ENCODE measurements around the gene TMEM119.

GRCh38 chr12:108643941-108644810, 46.3 kb upstream of the TMEM119 start:
- TF ChIP-seq CTCF (IDR thresholded peaks at IDR 0.05; ENCODE audit: insufficient read depth, low read length): no peak
- TF ChIP-seq GABPA (IDR thresholded peaks at IDR 0.05; ENCODE audit: low read depth): no peak
- no peak for TF ChIP-seq REST (IDR thresholded peaks at IDR 0.05; ENCODE audit: insufficient replicate concordance, low read depth)
- TF ChIP-seq POLR2AphosphoS5 (IDR thresholded peaks at IDR 0.05; ENCODE audit: low read depth): no peak
